Mesothelial cell of epicardium (in vitro differentiated cells): Measurements from ENCODE around the gene TNFSF10. TPM values are rescaled to one million over a fixed set of nuclear protein-coding genes. Genes with fewer than 3 reads are reported as not detected.
"Not testable (repeated sequence)": the region's sequence is repeated elsewhere in the genome, so short reads cannot be mapped to it uniquely, and the experiment has no call there.

Source experiments
- DNase-seq, 2 experiments: peaks; one replicate each; pipeline ENCODE4 v3.0.0; 2021; ENCODE audit warnings: low spot score in 2 of 2; ENCODE audit not compliant: unreplicated experiment in 2 of 2
- H3K27ac Mint-ChIP-seq: 2 replicates; pipeline ENCODE4 v1.8.0; 2021; ENCODE audit warnings: mixed read lengths
- H3K27me3 Mint-ChIP-seq: 2 replicates; pipeline ENCODE4 v1.8.0; 2021; ENCODE audit warnings: low read depth, mixed read lengths
- H3K36me3 Mint-ChIP-seq: 2 replicates; pipeline ENCODE4 v1.8.0; 2021; ENCODE audit warnings: mixed read lengths
- H3K4me1 Mint-ChIP-seq: 2 replicates; pipeline ENCODE4 v1.8.0; 2021; ENCODE audit warnings: mixed read lengths
- H3K4me3 Mint-ChIP-seq: 2 replicates; pipeline ENCODE4 v1.8.0; 2021; ENCODE audit warnings: mild to moderate bottlenecking, moderate library complexity, mixed read lengths
- H3K9me3 Mint-ChIP-seq: 2 replicates; pipeline ENCODE4 v1.8.0; 2021; ENCODE audit warnings: mixed read lengths
- CTCF ChIP-seq: fragments of 200-600 bp; sonication (generic); IDR thresholded peaks from one replicate; pipeline ENCODE4 v1.5.0; 2021; ENCODE audit warnings: antibody characterized with exemption; ENCODE audit not compliant: unreplicated experiment
- total RNA-seq: library from RNA; stranded (reverse); gene quantifications from 3 replicates; pipeline ENCODE4 v1.2.1, GENCODE V29; 2021

TNFSF10 gene
- total RNA-seq, 1 donor from 2014 or later: 1.7 TPM

- TF ChIP-seq CTCF: no peak
- Mint-ChIP-seq H3K36me3 (no peaks in the 10 kb centered on the region), H3K4me3 (no peak overlapping the region), H3K27ac (no peak overlapping the region), H3K9me3 (peaks cover 5% of the 10 kb centered on the region), H3K4me1 (no peaks in the 10 kb centered on the region), H3K27me3 (no peaks in the 10 kb centered on the region)
- DNase-seq: no peak
Observed at GRCh38 chr3:172501540-172501939, 21.7 kb downstream of the TNFSF10 start.

- not testable (repeated sequence) for H3K4me1 Mint-ChIP-seq, H3K27me3 Mint-ChIP-seq, H3K27ac Mint-ChIP-seq, H3K36me3 Mint-ChIP-seq, H3K4me3 Mint-ChIP-seq
- TF ChIP-seq CTCF: peak; percentile 72
- peak; percentile 39 to 71 for DNase-seq
- peaks cover 16% of the 10 kb centered on the region for H3K9me3 Mint-ChIP-seq
Observed at GRCh38 chr3:172490198-172490669, 33.0 kb downstream of the TNFSF10 start.

- H3K4me3 Mint-ChIP-seq: no peak overlapping the region
- peaks cover 5% of the 10 kb centered on the region for H3K9me3 Mint-ChIP-seq
- H3K27ac Mint-ChIP-seq: no peak overlapping the region
- H3K4me1 Mint-ChIP-seq: peaks cover 6% of the 10 kb centered on the region
- peaks cover 8% of the 10 kb centered on the region for H3K27me3 Mint-ChIP-seq
- no peaks in the 10 kb centered on the region for H3K36me3 Mint-ChIP-seq
- DNase-seq: no peak
- TF ChIP-seq CTCF: no peak
Observed at GRCh38 chr3:172478116-172478515, 45.1 kb downstream of the TNFSF10 start.

- Mint-ChIP-seq H3K27me3 (peaks cover 4% of the 10 kb centered on the region), H3K27ac (no peak overlapping the region), H3K36me3 (peaks cover 5% of the 10 kb centered on the region), H3K4me1 (peaks cover 6% of the 10 kb centered on the region), H3K4me3 (peak overlapping the region; percentile 73), H3K9me3 (peaks cover 9% of the 10 kb centered on the region)
- no peak for TF ChIP-seq CTCF
- no peak for DNase-seq
Observed at GRCh38 chr3:172476347-172476746, 46.9 kb downstream of the TNFSF10 start.

GRCh38 chr3:172475703-172476102, 47.5 kb downstream of the TNFSF10 start:
- DNase-seq: no peak
- no peaks in the 10 kb centered on the region for H3K27me3 Mint-ChIP-seq
- no peak overlapping the region for H3K27ac Mint-ChIP-seq
- no peak for TF ChIP-seq CTCF
- peaks cover 10% of the 10 kb centered on the region for H3K4me1 Mint-ChIP-seq
- no peak overlapping the region for H3K4me3 Mint-ChIP-seq
- peaks cover 13% of the 10 kb centered on the region for H3K9me3 Mint-ChIP-seq
- peaks cover 5% of the 10 kb centered on the region for H3K36me3 Mint-ChIP-seq

- Mint-ChIP-seq H3K36me3 (peaks cover 5% of the 10 kb centered on the region), H3K9me3 (peaks cover 15% of the 10 kb centered on the region), H3K4me1 (peaks cover 14% of the 10 kb centered on the region), H3K27ac (no peak overlapping the region), H3K27me3 (no peaks in the 10 kb centered on the region), H3K4me3 (no peak overlapping the region)
- no peak for DNase-seq
- no peak for TF ChIP-seq CTCF
Observed at GRCh38 chr3:172471903-172472302, 51.3 kb downstream of the TNFSF10 start.
